ENCODE data around the gene ARHGAP5.
A peak's percentile ranks its signal among the peaks of the same experiment; 100 is the strongest.

Gene ARHGAP5

DNA sequence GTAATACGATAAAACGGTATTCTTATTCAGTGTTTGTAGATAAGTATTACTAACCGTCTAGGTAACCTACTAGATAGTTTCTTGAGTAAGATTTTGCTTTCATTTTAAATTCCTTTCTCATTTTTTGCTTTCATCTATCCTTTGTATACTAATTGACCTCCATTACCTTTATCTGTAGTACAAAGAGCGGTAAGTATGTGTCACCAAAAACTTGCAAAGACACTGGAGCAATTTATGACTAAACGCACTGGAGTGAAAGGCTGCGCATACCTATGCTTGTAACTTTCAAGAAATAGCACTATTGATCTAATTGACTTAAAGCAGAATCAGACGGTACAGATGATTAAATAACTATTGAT is 1.7 kb downstream of the ARHGAP5 start:
- no peak overlapping the region for H3K9ac ChIP-seq (ENCODE audit: low read length)
- H3K36me3 ChIP-seq (ENCODE audit: control insufficient read depth, insufficient read depth, low read length) = no peaks in the 10 kb centered on the region
- H3K4me3 ChIP-seq (ENCODE audit: low read length) = peak overlapping the region; percentile 93
- peaks cover 15% of the 10 kb centered on the region for H3K4me1 ChIP-seq (ENCODE audit: control insufficient read depth, insufficient read depth, low read length)
- no peaks in the 10 kb centered on the region for H3K27me3 ChIP-seq (ENCODE audit: control insufficient read depth, insufficient read depth, low read length)
- no peak overlapping the region for H3K27ac ChIP-seq (ENCODE audit: low read depth, low read length)

DNA sequence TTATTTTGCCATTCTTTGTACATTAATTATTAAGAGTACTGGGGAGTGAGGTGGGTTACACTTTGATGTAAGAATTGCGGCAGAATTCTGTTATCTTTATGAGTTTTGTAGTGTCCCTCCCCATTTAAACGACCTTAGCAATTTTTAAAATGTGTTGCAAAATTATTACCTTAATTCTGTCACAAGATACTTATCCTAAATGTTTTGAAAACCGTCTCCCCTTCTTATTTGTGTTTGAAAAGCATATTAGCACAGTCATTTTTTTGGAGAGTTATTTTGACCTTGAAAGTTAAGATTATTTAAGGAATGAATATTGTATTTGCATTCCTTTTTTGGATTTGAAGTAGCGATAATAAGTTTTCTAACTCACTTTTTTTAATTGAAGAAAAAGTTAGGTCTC is 2.2 kb downstream of the ARHGAP5 start:
- H3K27ac ChIP-seq (ENCODE audit: low read depth, low read length) = no peak overlapping the region
- H3K4me1 ChIP-seq (ENCODE audit: control insufficient read depth, insufficient read depth, low read length) = peaks cover 15% of the 10 kb centered on the region
- no peaks in the 10 kb centered on the region for H3K27me3 ChIP-seq (ENCODE audit: control insufficient read depth, insufficient read depth, low read length)
- no peak overlapping the region for H3K9ac ChIP-seq (ENCODE audit: low read length)
- H3K36me3 ChIP-seq (ENCODE audit: control insufficient read depth, insufficient read depth, low read length) = no peaks in the 10 kb centered on the region
- H3K4me3 ChIP-seq (ENCODE audit: low read length) = peak overlapping the region; percentile 2

DNA sequence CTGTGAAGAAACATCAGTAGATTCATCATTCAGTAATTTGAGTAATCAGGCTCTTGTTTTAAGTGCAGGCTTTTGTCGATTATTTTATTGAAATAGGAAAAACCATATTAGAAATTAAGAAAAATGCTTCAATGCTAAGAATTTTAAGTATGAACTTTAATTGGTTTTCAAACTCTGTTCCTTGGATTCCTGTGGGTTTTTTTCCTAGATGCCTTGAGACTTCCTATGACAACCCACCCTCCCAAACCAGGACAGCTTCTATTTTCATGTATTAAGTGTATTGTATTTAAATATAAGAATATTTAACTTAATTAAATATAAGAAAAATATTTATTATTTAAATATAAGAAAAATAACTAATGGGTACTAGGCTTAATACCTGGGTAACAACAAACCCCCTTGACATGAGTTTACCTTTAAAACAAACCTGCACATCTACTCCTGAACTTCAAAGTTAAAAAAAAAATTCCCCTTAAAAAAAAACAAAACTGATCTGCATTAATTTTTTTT is 3.0 kb downstream of the ARHGAP5 start:
- Histone ChIP-seq H3K36me3 (ENCODE audit: control insufficient read depth, insufficient read depth, low read length) (no peaks in the 10 kb centered on the region), H3K4me1 (ENCODE audit: control insufficient read depth, insufficient read depth, low read length) (peaks cover 10% of the 10 kb centered on the region), H3K4me3 (ENCODE audit: low read length) (no peak overlapping the region), H3K9ac (ENCODE audit: low read length) (no peak overlapping the region), H3K27ac (ENCODE audit: low read depth, low read length) (no peak overlapping the region), H3K27me3 (ENCODE audit: control insufficient read depth, insufficient read depth, low read length) (no peaks in the 10 kb centered on the region)

DNA sequence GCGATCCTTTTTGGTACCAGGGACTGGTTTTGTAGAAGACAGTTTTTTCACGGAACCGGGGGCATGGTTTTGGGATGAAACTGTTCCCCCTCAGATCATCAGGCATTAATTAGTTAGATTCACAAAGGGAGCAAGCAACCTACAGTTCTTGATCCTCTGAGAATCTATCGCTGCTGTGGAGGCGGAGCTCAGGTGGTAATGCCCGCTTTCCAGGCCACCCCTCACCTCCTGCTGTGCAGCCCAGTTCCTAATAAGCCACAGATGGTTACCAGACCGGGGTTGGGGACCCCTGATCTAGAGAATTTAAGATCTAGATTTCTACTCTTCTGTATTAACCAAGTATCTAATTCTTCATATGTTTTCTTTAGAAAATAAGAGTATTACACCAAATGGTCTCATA is 4.8 kb downstream of the ARHGAP5 start:
- no peak overlapping the region for H3K9ac ChIP-seq (ENCODE audit: low read length)
- H3K4me3 ChIP-seq (ENCODE audit: low read length) = no peak overlapping the region
- H3K4me1 ChIP-seq (ENCODE audit: control insufficient read depth, insufficient read depth, low read length) = peaks cover 8% of the 10 kb centered on the region
- H3K27ac ChIP-seq (ENCODE audit: low read depth, low read length) = no peak overlapping the region
- H3K27me3 ChIP-seq (ENCODE audit: control insufficient read depth, insufficient read depth, low read length) = no peaks in the 10 kb centered on the region
- H3K36me3 ChIP-seq (ENCODE audit: control insufficient read depth, insufficient read depth, low read length) = no peaks in the 10 kb centered on the region

DNA sequence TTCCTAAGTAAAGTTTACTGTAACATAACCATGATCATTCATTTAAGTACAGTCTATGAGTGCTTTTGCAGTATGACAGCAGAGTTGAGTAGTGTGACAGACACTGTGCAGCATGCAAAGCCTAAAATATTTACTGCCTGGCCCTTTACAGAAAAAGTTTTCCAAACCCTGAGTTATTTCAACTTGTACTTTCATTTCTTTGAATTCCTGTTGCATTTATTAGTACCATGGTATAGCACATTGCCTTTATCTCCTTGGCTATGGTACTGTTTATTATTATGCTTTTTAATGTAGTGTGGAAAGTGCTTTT is 6.2 kb downstream of the ARHGAP5 start:
- no peak overlapping the region for H3K4me3 ChIP-seq (ENCODE audit: low read length)

DNA sequence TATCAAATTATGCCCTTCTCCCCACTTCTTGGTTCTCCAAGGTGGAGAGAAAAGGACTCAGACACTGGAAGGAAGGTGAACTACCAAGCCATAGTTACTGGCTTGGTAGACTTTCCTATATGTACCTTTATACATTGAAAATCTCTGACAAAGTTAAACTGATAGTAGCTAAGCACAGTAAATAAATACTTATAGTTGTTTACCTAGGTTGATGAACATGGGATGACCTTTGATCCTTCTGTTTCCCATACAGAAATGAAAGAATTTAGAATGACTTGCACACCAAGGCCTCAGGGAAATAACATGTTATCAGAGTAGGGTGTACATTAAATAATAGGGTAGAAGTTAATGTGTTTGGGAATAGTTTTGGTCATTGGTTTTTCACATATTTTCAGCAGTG is 6.7 kb downstream of the ARHGAP5 start:
- H3K27me3 ChIP-seq (ENCODE audit: control insufficient read depth, insufficient read depth, low read length) = no peaks in the 10 kb centered on the region
- peaks cover 5% of the 10 kb centered on the region for H3K4me1 ChIP-seq (ENCODE audit: control insufficient read depth, insufficient read depth, low read length)
- H3K27ac ChIP-seq (ENCODE audit: low read depth, low read length) = no peak overlapping the region
- no peak overlapping the region for H3K9ac ChIP-seq (ENCODE audit: low read length)
- H3K4me3 ChIP-seq (ENCODE audit: low read length) = no peak overlapping the region
- no peaks in the 10 kb centered on the region for H3K36me3 ChIP-seq (ENCODE audit: control insufficient read depth, insufficient read depth, low read length)

More for the DNA sequence above, 6.2 kb downstream of the ARHGAP5 start:
- no peaks in the 10 kb centered on the region for H3K36me3 ChIP-seq (ENCODE audit: control insufficient read depth, insufficient read depth, low read length)
- H3K4me1 ChIP-seq (ENCODE audit: control insufficient read depth, insufficient read depth, low read length) = peaks cover 10% of the 10 kb centered on the region
- no peaks in the 10 kb centered on the region for H3K27me3 ChIP-seq (ENCODE audit: control insufficient read depth, insufficient read depth, low read length)
- H3K9ac ChIP-seq (ENCODE audit: low read length) = no peak overlapping the region
- H3K27ac ChIP-seq (ENCODE audit: low read depth, low read length) = no peak overlapping the region

DNA sequence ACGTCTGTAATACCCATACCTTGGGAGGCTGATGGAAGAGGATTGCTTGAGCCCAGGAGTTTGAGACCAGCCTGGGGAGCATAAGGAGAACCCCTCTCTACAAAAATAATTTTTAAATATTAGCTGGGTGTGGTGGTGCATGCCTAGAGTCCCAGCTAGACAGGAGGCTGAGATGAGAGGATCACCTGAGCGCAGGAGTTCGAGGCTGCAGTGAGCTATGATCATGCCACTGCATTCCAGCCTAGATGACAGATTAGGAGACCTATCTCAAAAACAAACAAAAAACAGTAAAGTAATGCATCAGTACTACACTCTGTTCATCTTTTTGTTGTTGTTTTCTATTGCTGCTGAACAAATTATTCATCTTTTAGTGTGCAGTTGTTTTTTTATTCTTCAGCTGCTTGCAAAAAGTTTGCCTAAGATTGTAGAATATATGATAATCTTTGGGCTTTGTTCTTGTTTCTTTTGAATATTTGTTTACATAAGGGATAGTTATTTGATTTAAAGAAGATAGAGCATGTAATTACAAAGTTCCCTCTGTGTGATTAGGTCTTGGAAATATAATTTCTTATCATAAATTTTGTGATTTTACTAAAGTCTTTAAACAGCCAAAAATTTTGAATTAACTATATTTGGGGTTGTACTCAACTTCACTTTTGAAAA is 8.2 kb downstream of the ARHGAP5 start:
- Histone ChIP-seq H3K9ac (ENCODE audit: low read length) (no peak overlapping the region), H3K4me1 (ENCODE audit: control insufficient read depth, insufficient read depth, low read length) (peaks cover 4% of the 10 kb centered on the region), H3K27ac (ENCODE audit: low read depth, low read length) (no peak overlapping the region), H3K4me3 (ENCODE audit: low read length) (no peak overlapping the region), H3K36me3 (ENCODE audit: control insufficient read depth, insufficient read depth, low read length) (no peaks in the 10 kb centered on the region), H3K27me3 (ENCODE audit: control insufficient read depth, insufficient read depth, low read length) (no peaks in the 10 kb centered on the region)

DNA sequence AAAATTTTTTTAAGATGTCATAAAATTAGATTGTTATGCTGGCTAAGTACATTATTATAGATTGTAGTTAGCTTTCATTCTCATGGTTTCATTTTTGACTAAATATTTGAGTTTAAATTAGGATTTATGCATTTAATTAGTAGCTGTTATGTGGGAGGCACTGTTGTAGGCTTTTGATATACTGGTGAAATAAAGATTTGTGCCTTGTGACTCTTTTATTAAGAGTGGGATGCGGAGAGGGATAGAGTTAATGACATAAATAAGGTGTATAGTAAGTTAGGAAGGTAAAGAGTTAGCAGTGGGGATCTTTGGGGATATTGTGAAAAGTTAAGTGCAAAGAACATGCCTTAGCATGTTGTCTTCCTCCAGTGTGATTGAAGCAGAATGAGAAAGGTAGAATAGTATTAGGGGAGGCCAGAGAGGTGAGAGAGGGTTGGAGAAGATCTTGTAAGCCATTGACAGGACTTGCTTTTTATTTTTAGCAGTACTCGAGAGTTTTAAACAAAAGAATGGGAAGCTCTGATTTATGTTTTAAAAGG is 8.8 kb downstream of the ARHGAP5 start:
- Histone ChIP-seq H3K4me3 (ENCODE audit: low read length) (no peak overlapping the region), H3K27me3 (ENCODE audit: control insufficient read depth, insufficient read depth, low read length) (no peaks in the 10 kb centered on the region), H3K27ac (ENCODE audit: low read depth, low read length) (no peak overlapping the region), H3K9ac (ENCODE audit: low read length) (no peak overlapping the region), H3K4me1 (ENCODE audit: control insufficient read depth, insufficient read depth, low read length) (peaks cover 4% of the 10 kb centered on the region), H3K36me3 (ENCODE audit: control insufficient read depth, insufficient read depth, low read length) (no peaks in the 10 kb centered on the region)

DNA sequence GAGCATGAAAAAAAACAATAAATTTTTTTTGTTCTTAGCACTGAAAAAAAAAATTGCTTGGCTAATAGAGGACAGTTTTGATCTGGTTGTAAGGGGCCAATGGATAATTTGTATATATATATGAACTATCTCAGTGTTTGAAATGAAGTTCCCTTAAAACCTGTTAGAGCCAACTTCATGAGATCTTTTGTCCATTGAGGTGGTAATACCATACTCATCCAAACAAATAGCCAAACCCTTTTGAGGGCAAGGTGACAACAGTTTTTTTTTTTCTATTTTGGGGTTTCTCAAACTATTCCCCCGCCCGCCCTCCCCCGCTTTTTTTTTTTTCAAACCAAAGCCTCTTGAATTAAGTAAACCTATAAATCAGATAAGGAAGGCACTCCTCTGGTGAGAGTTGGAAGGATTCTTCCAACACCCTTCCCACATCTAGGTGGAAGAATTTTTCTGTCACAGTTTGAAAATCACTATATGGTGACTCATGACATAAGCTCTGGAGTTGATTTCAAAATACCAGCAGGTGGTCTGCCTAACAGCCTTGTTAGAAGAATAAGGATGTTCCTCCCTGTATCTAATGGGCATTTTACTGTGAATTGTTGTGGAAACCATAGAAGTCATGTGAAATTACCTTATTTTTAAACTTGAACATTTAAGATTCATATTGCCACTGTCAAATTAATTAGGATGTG is 10.2 kb downstream of the ARHGAP5 start:
- H3K4me3 ChIP-seq (ENCODE audit: low read length) = no peak overlapping the region
- no peak overlapping the region for H3K9ac ChIP-seq (ENCODE audit: low read length)
- no peak overlapping the region for H3K27ac ChIP-seq (ENCODE audit: low read depth, low read length)
- H3K27me3 ChIP-seq (ENCODE audit: control insufficient read depth, insufficient read depth, low read length) = no peaks in the 10 kb centered on the region
- H3K36me3 ChIP-seq (ENCODE audit: control insufficient read depth, insufficient read depth, low read length) = no peaks in the 10 kb centered on the region
- H3K4me1 ChIP-seq (ENCODE audit: control insufficient read depth, insufficient read depth, low read length) = peaks cover 4% of the 10 kb centered on the region

DNA sequence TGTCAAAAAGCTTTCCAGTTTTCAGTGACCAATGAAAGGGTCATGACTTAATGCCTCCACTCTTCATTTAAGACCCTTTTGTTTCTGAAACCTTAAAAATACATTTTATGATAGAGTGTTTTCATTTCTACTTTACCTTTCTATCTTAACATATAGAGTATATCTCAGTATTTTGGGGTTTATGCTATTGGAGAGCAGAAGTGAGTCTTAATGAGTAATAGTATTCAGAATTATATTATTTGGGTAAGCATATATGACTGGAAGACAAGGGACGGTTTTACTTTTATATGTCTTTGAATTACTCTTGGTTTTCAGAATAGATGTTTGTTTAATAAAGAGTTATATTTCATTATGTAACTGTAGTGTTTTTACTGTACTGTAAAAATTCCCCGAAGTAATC is 10.8 kb downstream of the ARHGAP5 start:
- no peak overlapping the region for H3K27ac ChIP-seq (ENCODE audit: low read depth, low read length)
- H3K4me1 ChIP-seq (ENCODE audit: control insufficient read depth, insufficient read depth, low read length) = peaks cover 4% of the 10 kb centered on the region
- no peaks in the 10 kb centered on the region for H3K27me3 ChIP-seq (ENCODE audit: control insufficient read depth, insufficient read depth, low read length)
- no peak overlapping the region for H3K9ac ChIP-seq (ENCODE audit: low read length)
- no peak overlapping the region for H3K4me3 ChIP-seq (ENCODE audit: low read length)
- peaks cover 2% of the 10 kb centered on the region for H3K36me3 ChIP-seq (ENCODE audit: control insufficient read depth, insufficient read depth, low read length)

DNA sequence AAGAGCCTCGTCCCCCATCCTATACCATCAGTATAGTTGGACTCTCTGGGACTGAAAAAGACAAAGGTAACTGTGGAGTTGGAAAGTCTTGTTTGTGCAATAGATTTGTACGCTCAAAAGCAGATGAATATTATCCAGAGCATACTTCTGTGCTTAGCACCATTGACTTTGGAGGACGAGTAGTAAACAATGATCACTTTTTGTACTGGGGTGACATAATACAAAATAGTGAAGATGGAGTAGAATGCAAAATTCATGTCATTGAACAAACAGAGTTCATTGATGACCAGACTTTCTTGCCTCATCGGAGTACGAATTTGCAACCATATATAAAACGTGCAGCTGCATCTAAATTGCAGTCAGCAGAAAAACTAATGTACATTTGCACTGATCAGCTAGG is 13.6 kb downstream of the ARHGAP5 start:
- peaks cover 4% of the 10 kb centered on the region for H3K4me1 ChIP-seq (ENCODE audit: control insufficient read depth, insufficient read depth, low read length)
- peaks cover 5% of the 10 kb centered on the region for H3K36me3 ChIP-seq (ENCODE audit: control insufficient read depth, insufficient read depth, low read length)
- H3K27me3 ChIP-seq (ENCODE audit: control insufficient read depth, insufficient read depth, low read length) = no peaks in the 10 kb centered on the region
- no peak overlapping the region for H3K4me3 ChIP-seq (ENCODE audit: low read length)
- no peak overlapping the region for H3K27ac ChIP-seq (ENCODE audit: low read depth, low read length)
- H3K9ac ChIP-seq (ENCODE audit: low read length) = no peak overlapping the region

DNA sequence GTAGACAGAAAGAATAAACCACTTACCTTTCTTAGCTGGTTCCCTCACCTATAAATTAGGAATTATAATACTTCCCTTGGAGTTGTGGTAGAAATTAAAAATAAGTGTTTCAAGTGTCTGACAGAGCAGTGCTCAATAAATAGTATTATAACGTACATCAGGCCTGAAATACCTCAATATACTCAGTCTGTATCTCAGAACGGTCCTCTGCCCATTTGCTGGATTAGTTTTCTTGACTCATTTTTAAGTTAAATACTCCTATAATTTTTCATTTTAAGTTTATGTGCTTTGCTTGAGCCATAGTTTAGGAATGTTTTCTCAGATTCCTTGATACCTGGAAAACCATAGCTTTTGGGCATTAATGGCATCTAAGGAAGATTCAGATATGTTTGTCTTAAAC is 22.4 kb downstream of the ARHGAP5 start:
- no peak overlapping the region for H3K4me3 ChIP-seq (ENCODE audit: low read length)
- no peaks in the 10 kb centered on the region for H3K27me3 ChIP-seq (ENCODE audit: control insufficient read depth, insufficient read depth, low read length)
- no peak overlapping the region for H3K27ac ChIP-seq (ENCODE audit: low read depth, low read length)
- no peaks in the 10 kb centered on the region for H3K36me3 ChIP-seq (ENCODE audit: control insufficient read depth, insufficient read depth, low read length)
- peaks cover 2% of the 10 kb centered on the region for H3K4me1 ChIP-seq (ENCODE audit: control insufficient read depth, insufficient read depth, low read length)
- H3K9ac ChIP-seq (ENCODE audit: low read length) = no peak overlapping the region

DNA sequence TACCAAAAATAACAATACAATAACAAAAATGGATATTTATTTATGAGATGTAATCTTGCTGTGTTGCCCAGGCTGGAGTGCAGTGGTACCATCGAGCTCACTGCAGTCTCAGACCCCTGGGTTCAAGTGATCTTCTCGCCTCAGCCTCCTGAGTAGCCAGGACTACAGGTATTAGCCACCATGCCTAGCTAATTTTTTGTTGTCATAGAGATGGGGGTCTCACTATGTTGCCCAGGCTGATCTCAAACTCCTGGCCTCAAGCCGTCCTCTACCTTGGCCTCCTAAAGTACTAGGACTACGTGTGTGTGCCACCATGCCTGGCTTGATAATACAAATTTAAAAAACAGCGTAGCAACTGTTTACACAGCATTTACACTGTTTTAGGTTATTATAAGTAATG is 23.1 kb downstream of the ARHGAP5 start:
- Histone ChIP-seq H3K27ac (ENCODE audit: low read depth, low read length) (no peak overlapping the region), H3K4me3 (ENCODE audit: low read length) (no peak overlapping the region), H3K27me3 (ENCODE audit: control insufficient read depth, insufficient read depth, low read length) (no peaks in the 10 kb centered on the region), H3K36me3 (ENCODE audit: control insufficient read depth, insufficient read depth, low read length) (no peaks in the 10 kb centered on the region), H3K9ac (ENCODE audit: low read length) (no peak overlapping the region), H3K4me1 (ENCODE audit: control insufficient read depth, insufficient read depth, low read length) (peaks cover 5% of the 10 kb centered on the region)
